Measurements from ENCODE around the gene COMMD7. TPM values are rescaled to one million over a fixed set of nuclear protein-coding genes. Genes with fewer than 3 reads are reported as not detected.
A peak's percentile ranks its signal among the peaks of the same experiment; 100 is the strongest.

The COMMD7 gene
- polyA plus RNA-seq (ENCODE audit: insufficient read length in 4 of 4), result 10 to 100 TPM; 73.7 to 77.8 (median 74.8) TPM

DNA sequence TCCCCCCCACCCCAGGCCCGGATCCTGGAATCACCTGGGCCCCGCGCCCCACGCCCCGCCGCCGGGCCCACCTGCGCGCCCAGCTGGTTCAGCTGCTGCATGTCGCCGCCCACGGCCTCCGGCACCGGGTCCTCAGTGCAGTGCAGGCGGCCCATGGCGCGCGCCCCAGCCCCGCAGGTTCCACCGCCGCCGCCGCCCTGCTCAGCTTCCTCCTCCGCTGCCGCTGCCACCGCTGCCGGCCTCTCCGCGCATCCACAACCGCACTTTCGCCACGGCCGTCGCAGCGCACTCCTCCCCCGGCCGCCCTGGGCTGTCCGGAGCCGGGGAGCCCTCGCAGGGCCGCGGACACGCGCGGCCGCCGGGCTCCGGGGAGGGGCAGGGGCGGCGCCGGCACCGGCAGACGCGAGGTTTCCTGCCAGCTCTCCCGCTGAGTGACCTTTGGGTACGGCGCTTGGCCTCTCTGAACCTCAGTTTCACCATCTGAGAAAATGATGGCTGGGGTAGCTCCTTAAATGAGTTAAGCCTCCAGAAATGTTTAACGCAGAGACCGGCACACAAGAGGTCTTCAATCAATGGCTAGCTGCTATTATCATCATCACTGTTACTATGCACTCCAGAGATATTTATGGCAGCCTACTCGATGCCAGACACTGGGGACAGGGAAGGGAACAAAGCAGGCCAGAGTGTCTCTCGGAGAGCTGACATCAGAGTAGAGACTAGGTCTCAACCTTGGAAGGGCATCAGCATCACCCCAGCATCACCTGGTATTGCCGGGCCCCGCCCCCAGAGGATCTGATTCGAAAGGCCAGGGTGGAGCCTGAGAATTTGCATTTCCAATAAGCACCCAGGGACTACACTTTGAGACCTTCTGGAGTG is at the start of gene COMMD7:
COMMD7 (minus strand) TSS at position 231 of the 876 bp plus-strand sequence; CDS start at position 155, 76 bp downstream.
- DNase-seq (ENCODE audit: low read depth in 4 of 4, low spot score in 3 of 4), result no peak

DNA sequence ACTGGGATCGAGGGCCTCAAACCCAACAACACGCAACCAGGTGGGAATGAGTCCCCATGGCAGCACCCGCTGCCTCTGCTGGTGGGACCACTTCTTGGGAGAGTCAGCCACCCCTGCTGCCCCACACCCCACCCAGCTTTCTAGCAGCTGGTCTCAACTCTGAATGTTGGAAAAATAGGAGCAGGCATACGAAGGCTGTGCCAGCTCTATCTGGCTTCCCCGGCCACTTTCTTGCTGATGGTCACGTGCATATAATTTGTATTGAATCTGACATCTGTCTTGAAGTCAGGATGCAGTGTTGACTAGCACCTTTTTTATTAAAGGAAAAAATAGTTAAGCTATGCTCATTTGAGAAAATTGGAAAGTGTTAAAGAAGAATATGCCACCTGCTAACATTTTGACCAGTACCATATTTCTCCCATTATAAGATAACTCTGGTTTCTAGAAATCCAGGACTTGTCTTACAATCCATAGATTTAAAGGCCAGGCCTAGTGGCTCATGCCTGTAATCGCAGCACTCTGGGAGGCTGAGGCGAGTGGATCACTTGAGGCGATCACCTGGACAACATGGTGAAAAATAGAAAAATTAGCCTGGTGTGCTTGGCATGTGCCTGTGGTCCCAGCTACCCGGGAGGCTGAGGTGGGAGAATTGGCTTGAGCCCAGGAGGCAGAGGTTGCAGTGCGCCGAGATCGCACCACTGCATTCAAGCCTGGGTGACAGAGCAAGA is 49.6 kb upstream of the COMMD7 start:
- no peak for DNase-seq (ENCODE audit: low read depth in 4 of 4, low spot score in 3 of 4)

DNA sequence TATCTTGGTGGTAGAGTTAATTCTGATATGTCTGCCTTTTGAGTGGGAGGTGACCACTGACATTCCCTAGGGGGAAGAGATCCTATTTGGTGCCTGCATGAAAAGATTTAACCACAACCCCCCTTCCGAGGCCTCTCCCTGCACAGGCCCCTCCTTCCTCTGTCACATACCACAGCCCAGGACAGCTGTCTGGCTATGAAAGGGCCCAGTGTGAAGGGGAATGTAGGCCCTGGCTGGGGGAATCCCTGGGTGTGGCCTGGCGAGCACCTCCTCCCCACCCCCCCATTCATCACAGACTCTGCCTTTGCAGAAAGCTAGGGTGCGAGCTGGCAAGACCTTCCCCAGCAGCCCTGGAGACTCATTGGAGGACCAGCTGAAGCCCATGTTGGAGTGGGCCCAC is 49.0 kb upstream of the COMMD7 start:
- DNase-seq (ENCODE audit: low read depth in 4 of 4, low spot score in 3 of 4), result no peak

DNA sequence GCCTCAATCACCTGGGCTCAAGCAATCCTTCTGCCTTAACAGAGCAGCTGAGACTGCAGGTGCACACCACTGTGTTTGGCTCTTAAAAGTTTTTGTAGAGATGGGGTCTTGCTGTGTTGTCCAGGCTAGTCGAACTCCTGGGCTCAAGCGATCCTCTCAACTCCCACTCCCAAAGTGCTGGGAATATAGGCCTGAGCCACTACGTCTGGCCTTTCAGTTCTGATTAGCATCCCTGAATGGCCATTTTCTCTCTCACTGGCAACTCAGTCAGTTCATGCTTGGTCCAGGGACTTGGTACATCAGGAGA is 47.4 kb upstream of the COMMD7 start:
- no peak for DNase-seq (ENCODE audit: low read depth in 4 of 4, low spot score in 3 of 4)

DNA sequence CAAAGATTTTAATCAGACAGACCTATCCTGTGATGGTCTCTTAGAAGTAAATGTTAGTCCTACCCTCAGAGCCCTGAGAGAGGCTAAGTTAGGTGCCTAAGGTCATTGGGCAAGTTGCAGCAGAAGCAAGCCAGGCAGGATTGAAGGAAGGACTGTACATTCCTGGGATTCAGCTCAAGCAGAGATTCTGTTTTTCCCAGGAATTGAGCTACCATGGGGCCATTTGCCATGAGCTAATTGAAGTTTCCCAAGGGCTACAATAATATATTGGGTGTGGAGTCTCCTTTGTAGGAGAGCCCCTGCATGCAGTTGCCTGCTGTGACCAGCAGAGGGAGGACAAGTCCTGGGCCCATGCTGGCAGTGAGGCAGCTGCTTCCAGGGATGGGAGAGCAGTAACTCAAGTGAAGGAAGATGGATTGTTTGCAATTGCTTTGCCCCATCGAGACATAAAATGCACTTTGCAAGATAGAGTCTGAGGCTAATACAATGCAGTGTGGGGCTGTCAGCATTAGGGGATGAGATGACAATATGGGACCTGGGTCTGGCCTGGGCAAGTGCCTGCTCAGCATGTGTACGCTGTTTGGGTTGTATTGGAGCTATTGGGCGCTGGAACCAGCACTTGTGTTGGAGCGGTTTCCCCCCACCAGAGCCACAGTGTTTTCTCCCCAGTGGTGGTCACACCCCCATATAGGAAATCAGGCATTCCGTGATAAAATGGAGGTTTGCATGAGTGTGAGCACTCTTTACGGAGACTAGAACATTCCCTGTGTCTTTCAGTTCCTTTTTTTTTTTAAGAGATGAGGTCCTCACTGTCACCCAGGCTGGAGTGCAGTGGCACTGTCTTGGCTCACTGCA is 46.9 kb upstream of the COMMD7 start:
- peak in 3 of 4 donors; percentile 34 to 55 (median 49) for DNase-seq (ENCODE audit: low read depth in 4 of 4, low spot score in 3 of 4)

DNA sequence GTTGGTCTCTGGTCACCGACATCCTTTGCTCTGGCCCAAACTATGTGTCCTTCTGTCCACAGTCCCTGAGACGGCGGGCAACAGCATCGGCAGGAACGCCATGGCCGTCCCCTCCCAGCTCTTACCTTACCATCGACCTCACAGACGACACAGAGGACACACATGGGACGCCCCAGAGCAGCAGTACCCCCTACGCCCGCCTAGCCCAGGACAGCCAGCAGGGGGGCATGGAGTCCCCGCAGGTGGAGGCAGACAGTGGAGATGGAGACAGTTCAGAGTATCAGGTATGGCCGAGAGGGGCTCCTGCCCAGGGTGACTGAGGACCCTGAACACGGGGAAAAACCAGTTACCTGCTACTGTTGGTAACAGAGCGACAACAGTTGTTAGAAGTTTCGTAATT is 43.9 kb upstream of the COMMD7 start:
- DNase-seq (ENCODE audit: low read depth in 4 of 4, low spot score in 3 of 4), result no peak

DNA sequence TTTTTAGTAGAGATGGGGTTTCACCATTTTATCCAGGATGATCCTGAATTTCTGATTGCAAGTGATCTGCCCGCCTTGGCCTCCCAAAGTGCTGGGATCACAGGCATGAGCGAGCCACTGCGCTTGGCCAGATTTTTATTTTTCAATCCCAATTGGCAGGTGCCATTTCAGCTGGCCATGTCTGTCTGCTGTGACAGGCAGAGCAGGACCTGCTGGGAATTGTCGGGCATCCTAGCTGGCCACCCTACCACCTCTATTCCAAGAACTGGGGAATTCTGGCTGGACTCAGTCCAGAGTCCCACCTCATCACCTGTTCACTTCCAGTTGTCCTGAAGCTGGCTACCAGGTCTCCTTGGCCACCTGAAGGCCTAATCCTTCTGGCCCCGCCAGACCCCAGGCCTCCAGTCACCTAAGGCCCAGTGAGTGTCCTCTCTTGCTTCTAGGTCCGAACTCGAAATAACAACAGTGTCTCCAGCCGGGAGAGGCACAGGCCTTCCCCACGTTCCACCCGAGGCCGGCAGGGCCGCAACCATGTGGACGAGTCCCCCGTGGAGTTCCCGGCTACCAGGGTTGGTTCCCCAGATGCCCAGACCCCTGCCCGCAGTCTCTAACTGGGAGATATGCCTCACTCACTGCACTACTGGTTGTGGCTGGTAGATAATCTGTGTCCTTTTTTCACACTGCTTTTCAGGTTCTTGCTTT is 42.9 kb upstream of the COMMD7 start:
- no peak for DNase-seq (ENCODE audit: low read depth in 4 of 4, low spot score in 3 of 4)

DNA sequence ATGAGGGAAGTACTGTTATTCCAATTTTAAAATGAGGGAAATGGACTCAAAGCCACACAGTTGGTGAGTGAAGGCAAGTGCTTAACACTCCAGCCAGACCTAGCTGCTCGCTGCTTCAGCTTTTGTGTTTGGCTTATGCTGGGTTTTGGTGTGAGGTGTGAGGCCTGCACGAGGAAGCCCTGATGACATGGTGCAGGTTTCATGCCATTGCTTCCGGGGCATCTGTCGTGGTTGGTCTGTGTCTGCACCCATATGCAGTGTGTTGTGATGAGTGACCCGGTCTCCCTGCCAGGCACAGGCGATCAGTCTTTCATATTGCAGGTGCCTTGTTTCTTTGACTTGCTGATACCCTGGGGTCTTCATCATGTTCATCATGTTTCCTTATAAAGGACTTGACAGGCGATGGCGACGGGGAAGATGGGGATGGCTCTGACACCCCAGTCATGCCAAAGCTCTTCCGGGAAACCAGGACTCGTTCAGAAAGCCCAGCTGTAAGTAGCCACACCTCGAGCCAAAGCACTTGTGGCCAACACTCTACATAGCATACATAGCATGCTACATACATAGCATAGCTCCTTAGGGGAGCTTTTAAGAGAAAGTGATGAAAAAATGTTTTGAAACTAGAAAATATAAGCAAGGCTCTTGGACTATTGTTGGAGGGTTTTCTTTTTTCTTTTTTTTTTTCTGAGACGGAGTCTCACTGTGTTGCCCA is 41.3 kb upstream of the COMMD7 start:
- no peak for DNase-seq (ENCODE audit: low read depth in 4 of 4, low spot score in 3 of 4)

DNA sequence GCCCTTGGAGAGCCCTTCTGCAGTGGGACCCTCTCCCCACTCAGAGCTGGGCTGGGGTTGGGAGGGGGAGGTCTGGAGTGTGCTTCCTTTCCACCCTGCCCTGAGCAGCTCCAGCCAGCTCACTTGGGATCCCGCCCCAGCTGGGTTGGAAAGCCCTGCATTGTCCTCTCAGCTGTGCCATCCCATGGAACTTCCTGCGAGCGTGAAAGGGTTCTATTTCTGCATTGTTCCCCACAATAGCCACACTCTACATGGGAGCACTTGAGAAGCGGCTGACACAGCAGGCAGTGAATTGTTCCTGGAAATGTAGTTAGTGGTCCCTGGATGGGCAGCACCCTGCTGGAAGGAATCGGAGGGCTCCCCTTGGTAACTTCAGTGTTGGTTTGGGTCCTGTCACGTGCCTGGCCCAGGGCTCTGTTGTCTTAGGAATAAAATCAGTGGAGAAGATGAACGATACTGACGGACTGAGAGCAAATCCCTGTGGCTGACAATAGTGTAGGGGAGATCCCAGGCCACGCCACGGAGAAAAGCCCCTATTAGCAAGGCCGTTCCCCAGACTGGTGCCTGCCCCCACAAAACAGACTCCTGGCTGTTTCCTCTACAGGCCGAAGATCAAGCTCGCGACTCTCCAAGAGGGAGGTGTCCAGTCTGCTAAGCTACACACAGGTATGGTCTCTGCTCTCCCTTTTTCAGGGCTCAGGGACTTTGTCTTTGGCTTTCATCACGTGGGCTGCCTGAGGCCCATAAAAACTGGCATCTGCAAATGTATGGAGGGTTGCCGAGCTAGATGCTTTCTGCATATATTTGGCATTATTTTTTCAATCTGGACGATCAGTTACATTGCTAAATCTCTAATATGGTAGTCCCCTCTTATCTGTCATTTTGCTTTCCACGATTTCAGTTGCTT is 37.7 kb upstream of the COMMD7 start:
- DNase-seq (ENCODE audit: low read depth in 4 of 4, low spot score in 3 of 4), result no peak

DNA sequence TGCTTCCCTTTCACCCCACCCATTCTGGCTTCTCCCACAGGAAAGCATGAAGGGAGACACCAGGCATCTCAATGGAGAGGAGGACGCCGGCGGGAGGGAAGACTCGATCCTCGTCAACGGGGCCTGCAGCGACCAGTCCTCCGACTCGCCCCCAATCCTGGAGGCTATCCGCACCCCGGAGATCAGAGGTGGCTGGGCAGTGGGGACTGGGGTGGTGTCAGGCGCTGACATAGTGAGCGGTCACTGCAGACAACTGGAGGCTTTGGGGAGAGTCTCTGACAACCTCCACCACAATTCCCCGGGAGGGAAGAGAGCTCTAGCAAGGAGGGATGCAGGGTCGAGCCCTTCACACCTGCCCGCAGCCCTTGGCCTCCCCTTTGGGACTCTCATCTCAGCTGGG is 37.0 kb upstream of the COMMD7 start:
- DNase-seq (ENCODE audit: low read depth in 4 of 4, low spot score in 3 of 4), result no peak

DNA sequence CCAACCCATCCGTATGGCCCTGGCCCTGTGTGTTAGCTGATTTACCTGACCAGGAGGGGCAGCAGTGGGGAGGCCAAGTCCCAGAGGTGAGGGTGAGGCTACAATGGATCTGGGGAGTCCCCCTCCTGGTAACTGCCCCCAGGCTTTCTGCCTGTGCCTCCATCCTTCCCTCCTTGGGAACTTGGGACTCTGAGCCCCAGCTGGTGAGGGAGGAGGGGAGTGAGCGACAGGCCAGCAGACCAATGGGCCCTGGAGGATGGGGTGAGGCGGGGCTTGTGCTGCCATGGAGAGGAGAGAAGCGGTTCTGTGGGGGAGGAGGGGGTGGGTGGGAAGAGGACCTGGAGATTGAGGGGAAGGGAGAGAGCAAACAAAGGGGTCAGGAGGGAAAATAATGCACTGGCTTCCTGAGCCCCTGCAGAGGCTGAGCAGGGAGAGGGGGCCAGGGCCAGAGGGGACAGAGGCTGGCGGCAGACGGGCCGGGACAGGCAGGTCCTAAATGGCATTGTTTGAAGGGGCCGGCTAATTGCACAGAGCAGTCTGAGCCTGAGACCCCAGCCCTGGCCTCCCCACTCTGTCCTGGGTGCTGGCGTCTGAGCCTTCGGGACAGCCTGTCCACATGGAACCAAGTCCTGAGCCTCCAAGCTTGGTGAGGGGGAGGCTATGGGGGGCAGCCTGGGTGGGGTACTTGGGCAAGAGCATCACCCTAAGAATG is 36.4 kb upstream of the COMMD7 start:
- no peak for DNase-seq (ENCODE audit: low read depth in 4 of 4, low spot score in 3 of 4)

DNA sequence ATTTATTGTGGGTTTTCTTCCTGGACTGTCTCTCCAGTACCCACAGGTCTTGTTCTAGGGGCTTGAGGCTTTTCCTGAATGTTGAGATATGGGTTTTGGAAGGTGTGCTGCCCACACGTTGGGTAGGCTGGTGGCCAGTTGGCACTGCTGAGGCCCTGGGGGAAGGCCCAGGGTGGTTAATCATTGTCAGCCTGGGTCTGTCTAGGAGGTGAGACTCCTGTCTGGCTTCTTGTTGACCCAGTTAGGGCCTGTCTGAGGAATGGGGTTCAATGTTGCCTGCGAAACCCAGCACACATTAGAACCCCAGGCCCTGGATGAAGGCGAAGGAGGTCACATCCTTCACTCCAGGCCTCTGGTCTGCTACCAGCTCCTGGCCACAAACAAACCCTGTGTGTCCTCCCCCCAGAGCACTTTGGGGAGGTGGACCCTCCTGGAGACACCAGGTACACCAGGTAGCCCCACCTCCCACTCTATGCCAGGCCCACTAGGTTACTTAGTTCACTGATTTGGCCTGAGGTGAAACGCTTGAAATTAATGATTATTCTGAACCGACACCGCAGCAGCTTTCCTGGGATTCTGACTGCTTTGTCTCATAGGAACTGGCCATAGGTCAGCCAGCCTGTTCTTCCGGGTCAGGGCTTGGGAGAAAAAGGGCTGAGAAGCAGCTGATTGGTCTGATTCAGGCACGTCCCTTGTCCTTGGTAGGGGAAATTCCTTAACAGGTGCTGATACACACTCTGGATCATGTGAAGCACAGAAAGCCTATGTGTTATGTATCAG is 34.1 kb upstream of the COMMD7 start:
- no peak for DNase-seq (ENCODE audit: low read depth in 4 of 4, low spot score in 3 of 4)

DNA sequence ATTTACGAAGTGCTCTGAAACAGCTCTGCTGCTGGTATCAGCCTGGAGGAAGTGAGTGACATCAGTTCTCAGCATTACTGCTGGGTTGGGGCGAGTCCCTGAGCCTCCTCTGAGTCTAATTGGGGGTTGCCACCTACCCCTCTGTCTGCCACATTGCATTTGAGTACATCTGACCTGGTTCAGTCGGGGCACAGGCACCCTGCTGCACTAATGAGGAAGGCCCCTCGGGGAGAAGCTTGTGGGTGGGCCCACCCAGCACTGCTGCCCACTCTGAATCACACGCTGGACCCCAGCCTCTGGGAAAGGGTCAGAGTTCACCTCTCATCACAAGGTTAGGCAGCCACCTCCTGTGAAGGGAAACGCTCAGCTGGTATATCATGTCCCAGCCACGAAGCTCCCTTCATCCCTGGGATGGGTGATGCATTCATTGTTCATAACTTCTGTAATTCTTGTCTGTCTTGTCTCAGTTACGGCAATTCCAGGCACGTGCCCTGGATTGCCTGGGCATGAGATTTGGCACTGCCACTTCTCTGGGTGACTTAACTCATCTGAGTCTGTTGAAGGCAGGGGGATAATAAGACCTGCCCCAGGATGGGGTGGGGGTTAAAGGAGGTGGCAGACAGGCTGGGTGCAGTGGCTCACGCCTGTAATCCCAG is 32.2 kb upstream of the COMMD7 start:
- DNase-seq (ENCODE audit: low read depth in 4 of 4, low spot score in 3 of 4), result no peak

DNA sequence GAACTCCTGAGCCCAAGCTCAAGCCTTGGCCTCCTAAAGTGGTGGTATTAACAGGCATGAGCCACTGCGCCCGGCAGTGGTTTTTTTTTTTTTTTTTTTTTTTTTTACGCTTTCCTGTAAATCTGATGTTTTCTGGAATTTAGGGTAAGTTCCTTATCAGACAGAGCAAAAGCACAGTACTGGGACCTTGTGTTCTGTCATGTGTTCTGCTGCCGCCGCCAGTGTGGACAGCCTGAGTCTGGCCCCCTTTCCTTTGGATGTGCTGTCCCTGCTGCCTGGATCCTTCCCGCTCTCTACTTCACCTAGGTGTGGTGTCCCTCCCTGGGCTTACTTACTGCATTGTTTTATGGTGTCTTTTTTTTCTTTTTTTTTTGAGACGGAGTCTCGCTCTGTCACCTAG is 30.6 kb upstream of the COMMD7 start:
- no peak for DNase-seq (ENCODE audit: low read depth in 4 of 4, low spot score in 3 of 4)

DNA sequence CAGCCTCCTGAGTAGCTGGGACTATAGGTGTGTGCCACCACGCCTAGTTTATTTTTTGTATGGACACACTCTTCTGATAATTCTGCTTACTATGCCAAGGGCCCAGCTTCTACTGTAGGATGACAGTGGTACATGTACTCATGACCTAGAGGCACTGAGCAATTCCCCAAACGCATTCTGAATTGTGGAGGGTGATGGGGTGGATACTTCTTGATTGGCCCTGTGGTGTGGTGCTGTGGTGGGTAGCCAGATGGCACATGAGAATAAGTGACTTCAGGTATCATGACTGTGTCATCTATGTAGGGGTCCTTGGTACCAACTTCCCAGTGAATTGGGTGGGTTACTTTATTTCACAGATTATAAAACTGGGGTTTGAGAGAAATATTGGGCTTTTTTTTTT is 30.0 kb upstream of the COMMD7 start:
- DNase-seq (ENCODE audit: low read depth in 4 of 4, low spot score in 3 of 4), result no peak

DNA sequence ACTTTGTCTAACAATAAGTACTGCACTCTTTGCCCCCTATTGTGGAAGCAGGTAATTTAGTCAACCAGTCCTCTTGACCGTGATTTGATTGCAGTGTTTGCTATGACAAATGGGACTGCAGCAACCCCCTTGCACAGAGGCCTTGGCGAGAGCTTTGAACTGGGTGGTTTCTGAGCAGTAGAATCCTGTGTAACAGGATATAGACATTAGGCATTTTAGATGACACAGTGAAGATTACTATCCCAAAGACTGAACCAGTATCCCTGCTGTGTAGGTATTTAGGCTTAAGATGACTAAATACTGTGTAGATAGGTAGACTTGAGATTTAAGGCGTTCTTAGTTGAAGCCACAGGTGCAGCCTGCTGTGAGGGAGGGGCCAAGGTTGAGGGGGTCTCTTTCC is 28.8 kb upstream of the COMMD7 start:
- no peak for DNase-seq (ENCODE audit: low read depth in 4 of 4, low spot score in 3 of 4)

Data from right renal pelvis (tissue), 4 donors.